Smooth muscle cell (in vitro differentiated cells): ENCODE data around the gene KDM2A. TPM values are rescaled to one million over a fixed set of nuclear protein-coding genes. Genes with fewer than 3 reads are reported as not detected.

Source experiments
- DNase-seq: peaks from one replicate; lab custom pipeline; 2025; ENCODE audit not compliant: unreplicated experiment; lab: John Stamatoyannopoulos, UW
- H2AFZ ChIP-seq: fragments of 200-600 bp; sonication (generic); 2 replicates; pipeline ENCODE4 v1.6.0; 2016; ENCODE audit warnings: antibody characterized with exemption, low read depth, mild to moderate bottlenecking
- H3F3A ChIP-seq: fragments of 200-600 bp; sonication (generic); 2 replicates; pipeline ENCODE4 v1.6.0; 2017; ENCODE audit warnings: antibody characterized with exemption, low read depth
- H3K27ac ChIP-seq: fragments of 200-600 bp; sonication (generic); 2 replicates; pipeline ENCODE4 v1.5.1; 2016; ENCODE audit warnings: low read depth, mild to moderate bottlenecking
- H3K27me3 ChIP-seq: fragments of 200-600 bp; sonication (generic); 2 replicates; pipeline ENCODE4 v1.6.1; 2016; ENCODE audit warnings: low read depth, mild to moderate bottlenecking
- H3K36me3 ChIP-seq: fragments of 200-600 bp; sonication (generic); 2 replicates; pipeline ENCODE4 v1.5.1; 2016; ENCODE audit warnings: low read depth
- H3K4me1 ChIP-seq: fragments of 200-600 bp; sonication (generic); 2 replicates; pipeline ENCODE4 v1.5.1; 2016; ENCODE audit warnings: low read depth
- H3K4me2 ChIP-seq: fragments of 200-600 bp; sonication (generic); 2 replicates; pipeline ENCODE4 v1.6.0; 2016; ENCODE audit warnings: mild to moderate bottlenecking
- H3K4me3 ChIP-seq: fragments of 200-600 bp; sonication (generic); 2 replicates; pipeline ENCODE4 v1.5.1; 2016; ENCODE audit warnings: mild to moderate bottlenecking
- H3K79me2 ChIP-seq: fragments of 200-600 bp; sonication (generic); 2 replicates; pipeline ENCODE4 v1.6.0; 2016; ENCODE audit warnings: low read depth, mild to moderate bottlenecking
- H3K9ac ChIP-seq: fragments of 200-600 bp; sonication (generic); 2 replicates; pipeline ENCODE4 v1.6.0; 2016; ENCODE audit warnings: low read depth
- H3K9me3 ChIP-seq: fragments of 200-600 bp; sonication (generic); replicated peaks from 2 replicates; pipeline ENCODE4 v1.5.1; 2016; ENCODE audit warnings: low read depth
- H4K20me1 ChIP-seq: fragments of 200-600 bp; sonication (generic); 2 replicates; pipeline ENCODE4 v1.6.0; 2016; ENCODE audit warnings: low read depth
- WGBS: methylation state at CpG from one replicate; pipeline ENCODE4 v1.1.7; 2016; ENCODE audit warnings: low lambda C conversion rate; 5-methylcytosine and 5-hydroxymethylcytosine counted together
- polyA plus RNA-seq: library from polyadenylated mRNA; unstranded; fragments of >200 nt; fragmentation: Nextera tagmentation; extraction: Ambion mirVana; gene quantifications from 2 replicates; pipeline ENCODE4 v1.2.1, GENCODE V29; 2016
- total RNA-seq: library from RNA; depleted of rRNA; stranded (reverse); fragments of >200 nt; gene quantifications from 2 replicates; pipeline ENCODE4 v1.2.3, GENCODE V29; 2014
- TF ChIP-seq, protein P1 (sequence below): fragments of 200-600 bp; sonication (generic); IDR thresholded peaks from 2 replicates; pipeline ENCODE4 v1.5.1; 2017; ENCODE audit warnings: borderline replicate concordance, mild to moderate bottlenecking, antibody characterized with exemption; ENCODE audit not compliant: insufficient read depth, poor library complexity, severe bottlenecking

KDM2A gene
- total and polyA plus RNA-seq, 2 experiments from 2014 or later, result 18.9 to 44.9 TPM

DNA sequence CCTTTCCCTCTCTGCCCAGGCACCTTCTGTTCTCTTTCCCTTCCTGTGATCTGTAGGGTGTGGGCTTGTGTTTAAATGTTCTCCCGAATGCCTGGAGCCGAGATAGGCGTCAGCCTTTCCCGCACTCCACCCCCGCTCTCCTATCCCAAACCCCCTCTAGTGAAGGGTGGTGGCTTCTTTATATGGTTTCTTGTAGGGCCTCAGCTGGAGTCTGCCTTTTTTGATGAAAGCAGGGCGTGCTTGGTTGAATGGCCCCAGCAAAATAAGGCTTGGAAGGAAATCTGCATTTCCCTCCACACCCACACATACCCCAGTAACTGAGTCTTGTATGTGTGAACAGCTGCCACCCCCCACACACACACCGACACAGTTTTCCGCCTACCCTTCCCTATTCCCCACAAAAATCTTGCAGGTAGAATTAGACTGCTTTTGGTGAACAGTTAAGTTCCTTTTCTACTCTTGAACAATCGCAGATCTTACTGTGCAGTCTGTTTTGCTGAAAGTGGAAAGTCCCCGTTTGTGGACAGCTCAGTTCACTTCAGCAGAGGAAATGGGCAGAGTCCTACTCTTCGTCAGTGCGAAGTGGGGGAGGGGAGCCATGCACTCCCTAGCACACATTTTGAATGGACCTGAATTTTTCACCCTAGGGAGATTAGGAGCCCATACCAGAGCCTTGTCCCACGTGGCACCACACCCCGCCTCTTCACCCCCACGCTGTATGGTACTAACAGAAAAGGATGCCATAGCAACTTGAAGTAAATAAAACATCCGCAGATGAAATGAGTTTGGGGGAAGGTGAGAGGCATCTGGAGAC, 121.7 kb downstream of the KDM2A start:
- peaks cover 91% of the 10 kb centered on the region for H4K20me1 ChIP-seq
- WGBS, result 2% methylated on average over 15 of the region's 16 CpGs

GRCh38 chr11:67242548-67242947, 123.5 kb downstream of the KDM2A start:
- H3K27ac ChIP-seq, result peak overlapping the region; percentile 98
- TF ChIP-seq, protein P1, sequence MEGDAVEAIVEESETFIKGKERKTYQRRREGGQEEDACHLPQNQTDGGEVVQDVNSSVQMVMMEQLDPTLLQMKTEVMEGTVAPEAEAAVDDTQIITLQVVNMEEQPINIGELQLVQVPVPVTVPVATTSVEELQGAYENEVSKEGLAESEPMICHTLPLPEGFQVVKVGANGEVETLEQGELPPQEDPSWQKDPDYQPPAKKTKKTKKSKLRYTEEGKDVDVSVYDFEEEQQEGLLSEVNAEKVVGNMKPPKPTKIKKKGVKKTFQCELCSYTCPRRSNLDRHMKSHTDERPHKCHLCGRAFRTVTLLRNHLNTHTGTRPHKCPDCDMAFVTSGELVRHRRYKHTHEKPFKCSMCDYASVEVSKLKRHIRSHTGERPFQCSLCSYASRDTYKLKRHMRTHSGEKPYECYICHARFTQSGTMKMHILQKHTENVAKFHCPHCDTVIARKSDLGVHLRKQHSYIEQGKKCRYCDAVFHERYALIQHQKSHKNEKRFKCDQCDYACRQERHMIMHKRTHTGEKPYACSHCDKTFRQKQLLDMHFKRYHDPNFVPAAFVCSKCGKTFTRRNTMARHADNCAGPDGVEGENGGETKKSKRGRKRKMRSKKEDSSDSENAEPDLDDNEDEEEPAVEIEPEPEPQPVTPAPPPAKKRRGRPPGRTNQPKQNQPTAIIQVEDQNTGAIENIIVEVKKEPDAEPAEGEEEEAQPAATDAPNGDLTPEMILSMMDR, result no peak
- H3K4me2 ChIP-seq, result peak overlapping the region; percentile 92
- H3K36me3 ChIP-seq, result peaks cover 2% of the 10 kb centered on the region
- WGBS, result 90% methylated on average over 1 of the region's 1 CpG
- peaks cover 49% of the 10 kb centered on the region for H3K79me2 ChIP-seq
- H4K20me1 ChIP-seq, result peaks cover 91% of the 10 kb centered on the region
- H3K4me3 ChIP-seq, result no peak overlapping the region
- no peak for DNase-seq
- no peaks in the 10 kb centered on the region for H3K27me3 ChIP-seq
- no peak overlapping the region for H2AFZ ChIP-seq
- H3K4me1 ChIP-seq, result peaks cover 42% of the 10 kb centered on the region
- peak overlapping the region; percentile 98 for H3K9ac ChIP-seq
- no peaks in the 10 kb centered on the region for H3K9me3 ChIP-seq
- H3F3A ChIP-seq, result peaks cover 17% of the 10 kb centered on the region

More for the DNA sequence above, 121.7 kb downstream of the KDM2A start:
- Histone ChIP-seq H3K9ac (peak overlapping the region; percentile 98), H3K27ac (peak overlapping the region; percentile 98), H3K4me2 (peak overlapping the region; percentile 92), H2AFZ (no peak overlapping the region), H3K79me2 (peaks cover 58% of the 10 kb centered on the region), H3K27me3 (no peaks in the 10 kb centered on the region), H3K4me1 (peaks cover 42% of the 10 kb centered on the region), H3K9me3 (no peaks in the 10 kb centered on the region), H3K4me3 (peak overlapping the region; percentile 81), H3K36me3 (no peaks in the 10 kb centered on the region), H3F3A (peaks cover 26% of the 10 kb centered on the region)
- DNase-seq, result peak; percentile 14
- TF ChIP-seq, protein P1, result peak; percentile 6

- no peak overlapping the region for H2AFZ ChIP-seq
- peak overlapping the region; percentile 98 for H3K27ac ChIP-seq
- H4K20me1 ChIP-seq, result peaks cover 91% of the 10 kb centered on the region
- H3K9me3 ChIP-seq, result no peaks in the 10 kb centered on the region
- no peak for DNase-seq
- H3K27me3 ChIP-seq, result no peaks in the 10 kb centered on the region
- H3K36me3 ChIP-seq, result peaks cover 7% of the 10 kb centered on the region
- TF ChIP-seq, protein P1, result no peak
- peaks cover 18% of the 10 kb centered on the region for H3F3A ChIP-seq
- WGBS, result 95% methylated on average over 2 of the region's 2 CpGs
- no peak overlapping the region for H3K4me2 ChIP-seq
- H3K79me2 ChIP-seq, result peaks cover 49% of the 10 kb centered on the region
- H3K9ac ChIP-seq, result no peak overlapping the region
- H3K4me3 ChIP-seq, result no peak overlapping the region
- peaks cover 38% of the 10 kb centered on the region for H3K4me1 ChIP-seq
Observed at GRCh38 chr11:67243051-67243450, 124.0 kb downstream of the KDM2A start.
